GM12878 (cell line): Measurements from ENCODE around the gene NSFL1C. TPM values are rescaled to one million over a fixed set of nuclear protein-coding genes. Genes with fewer than 3 reads are reported as not detected.

Source experiments
- ATAC-seq: fragments of 200-7000 bp; cut with Tn5 transposase; 3 replicates; pipeline ENCODE4 v1.9.1; 2020; ENCODE audit warnings: mild to moderate bottlenecking, moderate library complexity
- BruUV-seq: library from RNA; stranded (reverse); fragments of 400-500 nt; replicated peaks from 2 replicates; lab custom pipeline; 2021; lab: Mats Ljungman, UMichigan
- CTCF ChIA-PET: fragments of 300-600 bp; sonication (Branson Sonifier 250); formaldehyde crosslinking; extraction: SDS; loops from one replicate; lab custom pipeline; 2021; ENCODE audit warnings: inconsistent platforms; lab: Yijun Ruan, JAX
- POLR2A ChIA-PET: fragments of 350-600 bp; formaldehyde crosslinking; extraction: SDS; loops from one replicate; lab custom pipeline; 2021; ENCODE audit warnings: inconsistent platforms; lab: Charles Lee
- RAD21 ChIA-PET: fragments of 300-600 bp; sonication (Branson Sonifier 250); formaldehyde crosslinking; loops from one replicate; lab custom pipeline; 2023; ENCODE audit warnings: antibody characterized with exemption; ENCODE audit not compliant: unreplicated experiment; lab: Charles Lee
- SMC1A ChIA-PET: fragments of 300-600 bp; sonication (Branson Sonifier 250); formaldehyde crosslinking; loops from one replicate; lab custom pipeline; 2023; ENCODE audit not compliant: unreplicated experiment, uncharacterized antibody; lab: Charles Lee
- DNase-seq: peaks from one replicate; pipeline ENCODE4 v3.0.0-alpha.2; 2011; ENCODE audit warnings: low read depth, low spot score
- FAIRE-seq: peaks from 3 replicates; lab custom pipeline; 2011; peaks lifted over from hg19 to GRCh38; lab: Jason Lieb, UNC
- H2AFZ ChIP-seq: 2 replicates; pipeline ENCODE4 v1.6.0; 2011; ENCODE audit warnings: low read depth, low read length, control low read depth; ENCODE audit not compliant: control insufficient read depth
- H3K27ac ChIP-seq: 2 replicates; pipeline ENCODE4 v1.5.1; 2011; ENCODE audit warnings: control low read depth; ENCODE audit not compliant: control insufficient read depth, insufficient read depth
- H3K27me3 ChIP-seq, 2 experiments: replicated peaks in 1 of 2; 2 replicates each; pipeline versions ENCODE4 v1.6.0 to v1.6.1; 2011; ENCODE audit warnings: low read length in 1 of 2; ENCODE audit not compliant: control insufficient read depth in 2 of 2, insufficient read depth in 2 of 2
- H3K36me3 ChIP-seq, 2 experiments: 2 replicates each; pipeline ENCODE4 v1.5.1; 2011; ENCODE audit warnings: low read length in 1 of 2; ENCODE audit not compliant: control insufficient read depth in 2 of 2, insufficient read depth in 2 of 2
- H3K4me1 ChIP-seq: 2 replicates; pipeline ENCODE4 v1.6.1; 2011; ENCODE audit warnings: mild to moderate bottlenecking, low read length, moderate library complexity, mixed read lengths; ENCODE audit not compliant: control insufficient read depth, insufficient read depth
- H3K4me2 ChIP-seq: 2 replicates; pipeline ENCODE4 v1.6.0; 2011; ENCODE audit warnings: control low read depth; ENCODE audit not compliant: control insufficient read depth, insufficient read depth
- H3K4me3 ChIP-seq: fragments of 200-600 bp; sonication (generic); 2 replicates; pipeline ENCODE4 v1.5.1; 2016
- H3K79me2 ChIP-seq: 2 replicates; pipeline ENCODE4 v1.6.0; 2011; ENCODE audit warnings: low read length; ENCODE audit not compliant: control insufficient read depth, insufficient read depth
- H3K9ac ChIP-seq: 2 replicates; pipeline ENCODE4 v1.8.0; 2011; ENCODE audit warnings: low read length, control low read depth, mixed read lengths; ENCODE audit not compliant: control insufficient read depth, insufficient read depth
- H3K9me3 ChIP-seq: replicated peaks from 3 replicates; pipeline ENCODE4 v1.5.1; 2011; ENCODE audit warnings: mild to moderate bottlenecking, low read length; ENCODE audit not compliant: control insufficient read depth, insufficient read depth
- H4K20me1 ChIP-seq: 2 replicates; pipeline ENCODE4 v1.6.0; 2011; ENCODE audit not compliant: control insufficient read depth, insufficient read depth
- BMI1 ChIP-seq: fragments of 450-650 bp; IDR thresholded peaks from 2 replicates; pipeline ENCODE4 v1.6.1; 2016; ENCODE audit warnings: mild to moderate bottlenecking, moderate library complexity, borderline replicate concordance
- CTCF ChIP-seq, 3 experiments: IDR thresholded peaks in 2 of 3; conservative IDR thresholded peaks in 1 of 3; 2 replicates each; pipeline ENCODE4 v1.5.1; 2011; ENCODE audit warnings: low read depth in 3 of 3, low read length in 3 of 3, mild to moderate bottlenecking in 3 of 3, control low read depth in 2 of 3, moderate library complexity in 2 of 3, inconsistent platforms in 1 of 3, mixed read lengths in 1 of 3; ENCODE audit not compliant: control insufficient read depth in 2 of 3, insufficient read depth in 1 of 3; ENCODE audit errors: extremely low read depth in 1 of 3
- PKNOX1 ChIP-seq: fragments of 450-650 bp; IDR thresholded peaks from 2 replicates; pipeline ENCODE4 v1.6.1; 2016; ENCODE audit warnings: mild to moderate bottlenecking
- POU2F2 ChIP-seq: IDR thresholded peaks from 3 replicates; pipeline ENCODE4 v1.6.1; 2011; ENCODE audit warnings: low read depth, mild to moderate bottlenecking, low read length, borderline replicate concordance
- RAD21 ChIP-seq: IDR thresholded peaks from 2 replicates; pipeline ENCODE4 v1.6.1; 2011; ENCODE audit warnings: mild to moderate bottlenecking, low read depth, low read length, moderate library complexity; ENCODE audit not compliant: insufficient read depth
- RCOR1 ChIP-seq: conservative IDR thresholded peaks from 2 replicates; pipeline ENCODE4 v1.6.1; 2012; ENCODE audit warnings: low read depth, low read length, improper control_type of control experiment
- TCF7 ChIP-seq: IDR thresholded peaks from 2 replicates; pipeline ENCODE4 v1.6.1; 2014; ENCODE audit warnings: antibody characterized with exemption, borderline replicate concordance
- WGBS: methylation state at CpG from one replicate; pipeline ENCODE4 v1.1.6; 2016; ENCODE audit warnings: low lambda C conversion rate; ENCODE audit not compliant: insufficient replicate concordance, insufficient coverage; ENCODE audit errors: missing lambda C conversion rate; 5-methylcytosine and 5-hydroxymethylcytosine counted together
- in situ Hi-C: fragments of 300-500 bp; cut with MboI; formaldehyde crosslinking; loops from 9 replicates; pipeline ENCODE4 v1.14.3; 2018; ENCODE audit warnings: mixed read lengths
- intact Hi-C: fragments of 100-400 bp; cut with micrococcal nuclease; formaldehyde crosslinking; loops from one replicate; pipeline ENCODE4 v1.14.2; 2022; ENCODE audit not compliant: unreplicated experiment
- polyA plus RNA-seq, 11 experiments: library from polyadenylated mRNA; depleted of rRNA in 4 of 11; unstranded in 6 of 11; stranded (reverse) in 5 of 11; fragments of >200 nt; fragmentation: Nextera tagmentation in 4 of 11; fragmentation: Illumina TruSeq in 1 of 11; extraction: Ambion mirVana in 4 of 11; extraction: Trizol in 1 of 11; gene quantifications; 1 replicate in 1 of 11; 2 replicates in 10 of 11; pipeline versions ENCODE4 v1.2.1 to v1.2.3, GENCODE V29; 2011 to 2016; ENCODE audit warnings: inconsistent platforms in 2 of 11, missing spikeins in 2 of 11, low read depth in 1 of 11
- total RNA-seq, 4 experiments: library from RNA; depleted of rRNA in 3 of 4; stranded (reverse); fragments of >200 nt in 3 of 4; fragmentation: Illumina TruSeq in 1 of 4; extraction: Trizol in 1 of 4; gene quantifications; 2 replicates each; pipeline versions ENCODE4 v1.2.1 to v1.2.3, GENCODE V29; 2013 to 2021

Gene NSFL1C
- total and polyA plus RNA-seq, 10 of the 15 experiments (the other 5 are each of a cell fraction or from before 2014, with no cell fraction given): 21.5 to 100 (median 38.1) TPM

- H3K79me2 ChIP-seq: no peaks in the 10 kb centered on the region
- peak in 2 of 3 experiments; percentile 12 to 36; a peak in 3 of 6 replicates for TF ChIP-seq CTCF (IDR thresholded peaks at IDR 0.05 in 2 of 3, conservative IDR thresholded peaks at IDR 0.05 in 1 of 3; ENCODE audit: control insufficient read depth in 2 of 3, extremely low read depth in 1 of 3, insufficient read depth in 1 of 3, low read depth in 3 of 3, low read length in 3 of 3)
- TF ChIP-seq BMI1: peak; percentile 85
- peak; percentile 67; the same call in 1 of the 2 replicates for TF ChIP-seq PKNOX1
- no peak for TF ChIP-seq RCOR1
- no peak for TF ChIP-seq TCF7
- peak; percentile 55; the same call in 1 of the 3 replicates for TF ChIP-seq POU2F2
- TF ChIP-seq RAD21: peak; percentile 14; the same call in 1 of the 2 replicates
- no peak overlapping the region for H2AFZ ChIP-seq
- no peaks in the 10 kb centered on the region; the same call in 2 of the 3 replicates for H3K9me3 ChIP-seq
- ChIA-PET SMC1A (interaction anchor here (0.7 to 1.3 kb wide), 6 partner anchors 11 to 79 kb away, joined by 3 to 13 read pairs (median 4); no protein-coding TSS in a partner anchor), RAD21 (interaction anchor here (1.5 to 2.8 kb wide), 2 partner anchors 12 to 15 kb away, joined by 6 to 15 read pairs; no protein-coding TSS in a partner anchor), CTCF (interaction anchor here (0.9 to 2.0 kb wide), 8 partner anchors 10 to 81 kb away, joined by 3 to 25 read pairs (median 4); partner anchors contain the start of gene NSFL1C), POLR2A (no interaction called here)
- in situ Hi-C loops (no loop called here), intact Hi-C loops (no loop called here)
- H3K36me3 ChIP-seq: no peaks in the 10 kb centered on the region
- no peak for FAIRE-seq
- ATAC-seq: peak; percentile 89
- no peaks in the 10 kb centered on the region for H4K20me1 ChIP-seq
- H3K27ac ChIP-seq: no peak overlapping the region
- DNase-seq: no peak
- H3K4me1 ChIP-seq: no peaks in the 10 kb centered on the region
- no peak overlapping the region for H3K4me2 ChIP-seq
- BruUV-seq: no TSS peak
- WGBS: 43% methylated on average over 7 of the region's 7 CpGs
- no peak overlapping the region for H3K9ac ChIP-seq
- H3K27me3 ChIP-seq: peaks cover 0 to 2% of the 10 kb centered on the region in 2 experiments; a peak in 2 of 4 replicates
- no peak overlapping the region for H3K4me3 ChIP-seq
Measured at GRCh38 chr20:1423625-1424106, 43.0 kb downstream of the NSFL1C start.
